HFF-Myc (cell line): ENCODE measurements around the gene ECHS1.
"Not testable (repeated sequence)": the region's sequence is repeated elsewhere in the genome, so short reads cannot be mapped to it uniquely, and the experiment has no call there.

ENCODE experiments used
- DNase-seq: peaks from one replicate; pipeline ENCODE4 v3.0.0-alpha.2; 2011; ENCODE audit warnings: low read depth; ENCODE audit errors: extremely low read depth
- H3K4me3 ChIP-seq: replicated peaks from 2 replicates; pipeline ENCODE4 v1.5.1; 2011; ENCODE audit warnings: low read depth, mild to moderate bottlenecking, control low read depth, low read length
- TF ChIP-seq, protein P1 (sequence below): IDR thresholded peaks from 2 replicates; pipeline ENCODE4 v1.5.1; 2012; ENCODE audit warnings: mild to moderate bottlenecking, low read depth, low read length, control low read depth; ENCODE audit errors: missing control alignments

ECHS1 gene

GRCh38 chr10:133326223-133326551 lies 47.0 kb downstream of the ECHS1 start:
- DNase-seq: no peak
- no peak overlapping the region for H3K4me3 ChIP-seq
- TF ChIP-seq, protein P1, sequence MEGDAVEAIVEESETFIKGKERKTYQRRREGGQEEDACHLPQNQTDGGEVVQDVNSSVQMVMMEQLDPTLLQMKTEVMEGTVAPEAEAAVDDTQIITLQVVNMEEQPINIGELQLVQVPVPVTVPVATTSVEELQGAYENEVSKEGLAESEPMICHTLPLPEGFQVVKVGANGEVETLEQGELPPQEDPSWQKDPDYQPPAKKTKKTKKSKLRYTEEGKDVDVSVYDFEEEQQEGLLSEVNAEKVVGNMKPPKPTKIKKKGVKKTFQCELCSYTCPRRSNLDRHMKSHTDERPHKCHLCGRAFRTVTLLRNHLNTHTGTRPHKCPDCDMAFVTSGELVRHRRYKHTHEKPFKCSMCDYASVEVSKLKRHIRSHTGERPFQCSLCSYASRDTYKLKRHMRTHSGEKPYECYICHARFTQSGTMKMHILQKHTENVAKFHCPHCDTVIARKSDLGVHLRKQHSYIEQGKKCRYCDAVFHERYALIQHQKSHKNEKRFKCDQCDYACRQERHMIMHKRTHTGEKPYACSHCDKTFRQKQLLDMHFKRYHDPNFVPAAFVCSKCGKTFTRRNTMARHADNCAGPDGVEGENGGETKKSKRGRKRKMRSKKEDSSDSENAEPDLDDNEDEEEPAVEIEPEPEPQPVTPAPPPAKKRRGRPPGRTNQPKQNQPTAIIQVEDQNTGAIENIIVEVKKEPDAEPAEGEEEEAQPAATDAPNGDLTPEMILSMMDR: no peak

DNA sequence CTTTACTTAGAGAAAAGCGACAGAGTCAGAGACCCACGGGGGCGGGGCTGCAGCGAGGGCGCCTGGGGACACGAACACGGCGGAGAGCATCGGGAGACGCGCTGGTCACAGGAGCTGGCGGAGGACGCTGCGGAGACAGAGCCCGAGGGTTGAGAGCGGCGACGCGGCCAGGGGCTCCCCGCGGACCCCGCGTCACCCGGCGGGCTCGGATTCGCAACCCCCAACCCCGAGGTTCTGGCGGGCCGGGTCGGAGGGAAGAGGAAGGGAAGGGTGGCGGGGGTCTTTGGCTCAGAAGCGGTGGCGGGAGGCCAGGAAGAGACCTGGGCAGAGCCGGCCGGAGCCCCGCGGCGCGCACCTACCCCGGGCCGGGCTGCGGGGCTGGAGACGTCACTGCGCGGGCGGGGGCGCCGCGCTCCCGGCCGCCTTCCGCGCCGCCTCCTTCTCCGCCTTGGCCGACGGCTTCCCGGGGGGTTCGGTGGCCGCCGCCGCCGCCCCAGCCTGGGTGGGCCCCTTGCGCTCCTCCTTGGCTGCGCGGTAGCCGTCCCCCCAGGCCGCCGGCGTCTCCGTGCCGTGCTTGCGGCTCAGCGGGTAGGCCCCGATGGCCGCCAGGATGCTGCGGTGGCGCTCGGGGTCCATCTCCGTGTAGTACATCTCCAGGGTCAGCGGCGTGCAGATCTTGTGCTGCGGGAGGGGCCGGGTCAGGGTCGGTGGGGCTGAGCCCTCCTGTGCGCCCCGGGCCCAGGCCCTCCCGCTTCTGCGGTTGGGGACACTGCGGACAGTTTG lies 47.5 kb downstream of the ECHS1 start:
- H3K4me3 ChIP-seq: peak overlapping the region; percentile 22; the same call in 1 of the 2 replicates
- TF ChIP-seq, protein P1: no peak

GRCh38 chr10:133324857-133325260 lies 48.3 kb downstream of the ECHS1 start:
- TF ChIP-seq, protein P1: no peak
- peak overlapping the region; percentile 22; the same call in 1 of the 2 replicates for H3K4me3 ChIP-seq
- no peak for DNase-seq

More for the DNA sequence above, 47.5 kb downstream of the ECHS1 start:
- DNase-seq: no peak

GRCh38 chr10:133324198-133324792 lies 48.9 kb downstream of the ECHS1 start:
- TF ChIP-seq, protein P1: no peak
- DNase-seq: no peak

DNA sequence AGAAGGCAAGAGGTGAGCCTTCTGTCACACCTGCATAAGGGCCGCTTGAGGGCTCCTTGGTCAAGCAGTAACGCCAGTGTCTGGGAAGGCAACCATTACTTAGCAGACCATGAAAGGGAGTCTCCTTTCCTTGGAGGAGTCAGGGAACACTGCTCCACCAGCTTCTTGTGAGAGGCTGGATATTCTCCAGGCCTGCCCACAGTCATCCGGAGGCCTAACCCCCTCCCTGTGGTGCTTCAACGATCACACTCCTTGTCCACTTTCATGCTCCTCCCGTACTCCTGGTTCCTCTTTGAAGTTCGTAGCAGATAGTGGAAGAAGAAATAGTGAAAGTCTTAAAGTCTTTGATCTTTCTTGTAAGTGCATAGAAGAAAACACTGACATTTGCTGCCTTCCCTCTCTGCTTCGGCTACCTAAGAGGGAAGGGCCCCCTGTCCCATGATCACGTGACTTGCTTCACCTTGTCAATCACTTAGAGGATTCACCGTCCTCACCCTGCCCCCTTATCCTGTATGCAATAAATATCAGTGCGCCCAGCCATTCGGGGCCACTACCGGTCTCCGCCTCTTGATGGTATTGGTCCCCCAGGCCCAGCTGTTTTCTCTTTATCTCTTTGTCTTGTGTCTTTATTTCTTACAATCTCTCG lies 51.0 kb downstream of the ECHS1 start:
- DNase-seq, H3K4me3 ChIP-seq: not testable (repeated sequence)

More at GRCh38 chr10:133324198-133324792, 48.9 kb downstream of the ECHS1 start:
- H3K4me3 ChIP-seq: no peak overlapping the region

- H3K4me3 ChIP-seq, DNase-seq: not testable (repeated sequence)
Observed at GRCh38 chr10:133320852-133321422, 52.2 kb downstream of the ECHS1 start.

DNA sequence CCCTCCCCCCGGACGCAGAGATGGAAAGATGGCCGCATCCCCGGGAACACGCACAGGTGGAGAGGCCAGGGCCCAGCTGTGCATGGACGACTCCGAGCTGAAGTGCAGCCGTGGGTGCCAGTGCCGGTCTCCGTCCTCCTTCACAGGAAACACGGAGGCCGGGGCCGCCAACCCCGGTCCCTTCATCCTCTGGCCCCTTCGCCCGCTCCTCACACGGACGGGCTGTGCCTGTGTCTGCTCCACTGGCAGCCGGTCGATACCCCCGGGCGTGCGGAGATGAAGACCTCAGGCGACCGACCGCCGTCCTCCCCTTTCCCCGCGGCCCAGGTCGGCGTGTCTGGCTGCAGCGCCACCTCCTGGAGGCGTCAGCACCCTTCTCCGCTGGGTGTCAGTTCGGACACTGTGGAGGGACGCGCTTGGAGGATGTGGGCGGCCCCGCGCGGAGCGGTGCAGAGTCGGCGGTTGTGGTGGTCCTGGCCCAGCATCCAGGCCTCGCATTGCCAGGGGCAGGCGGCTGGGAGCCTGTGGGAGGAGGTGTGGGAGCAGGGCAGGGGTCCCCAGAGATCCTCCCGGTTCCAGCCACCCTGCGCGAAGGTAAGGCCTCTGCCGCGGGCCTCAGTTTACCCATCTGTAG lies 54.5 kb downstream of the ECHS1 start:
- TF ChIP-seq, protein P1: peak; percentile 68
- peak overlapping the region; percentile 32 for H3K4me3 ChIP-seq
- no peak for DNase-seq
